ENCODE results near the gene DEFB132. TPM values are rescaled to one million over a fixed set of nuclear protein-coding genes. Genes with fewer than 3 reads are reported as not detected.

DEFB132 gene
- total and polyA plus RNA-seq, 2 of the 13 experiments (the other 11 are each of a cell fraction or from before 2014, with no cell fraction given), result not detected

DNA sequence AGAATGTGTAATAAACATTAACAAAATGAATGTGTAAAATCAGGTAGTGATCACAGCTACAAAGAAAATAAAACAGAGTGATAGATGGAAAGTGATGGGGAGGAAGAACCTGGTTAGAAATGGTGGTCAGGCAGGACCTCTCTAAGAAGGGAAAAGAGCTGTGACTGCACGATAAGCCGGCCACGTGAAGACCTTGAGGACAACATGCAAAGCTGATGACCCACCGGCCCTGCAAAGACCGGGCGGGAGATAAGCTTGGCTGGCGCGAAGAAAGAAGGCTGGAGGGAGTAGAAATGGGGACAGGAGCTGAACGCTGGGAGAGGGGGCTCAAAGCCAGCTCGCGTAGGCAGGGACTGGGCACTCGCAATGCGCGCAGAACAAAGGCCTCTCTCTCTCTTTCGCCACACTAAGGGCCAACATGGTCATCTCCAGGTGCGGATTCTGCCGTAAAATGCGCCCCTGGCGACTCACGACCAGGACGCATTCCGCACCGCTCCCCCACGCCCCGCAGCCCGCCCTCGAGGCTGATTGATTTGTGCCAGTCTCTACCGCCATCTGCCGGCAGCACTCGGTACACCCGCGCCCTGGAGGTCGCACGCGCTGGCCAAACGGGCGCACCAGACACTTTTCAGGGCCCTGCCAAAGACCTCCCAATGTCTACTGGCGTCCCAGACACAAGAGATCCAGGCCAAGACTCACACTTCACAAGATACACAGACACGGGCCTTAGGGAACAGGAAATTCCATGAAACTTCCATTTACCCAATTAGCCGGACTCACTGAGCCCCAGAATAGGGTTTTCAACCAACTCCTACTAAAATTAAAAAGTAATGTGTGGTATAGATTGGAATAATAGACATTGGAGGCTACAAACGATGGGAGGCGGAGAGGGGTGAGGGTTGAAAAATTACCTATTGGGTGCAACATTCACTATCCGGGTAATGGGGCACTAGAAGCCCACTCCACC lies 9.4 kb downstream of the DEFB132 start (continued):
- TF ChIP-seq ZNF773 (CRISPR knock-in tag; IDR thresholded peaks at IDR 0.05; ENCODE audit: borderline replicate concordance), result no peak
- no peak for TF ChIP-seq GTF3A (CRISPR knock-in tag; conservative IDR thresholded peaks at IDR 0.05)
- 0 out of 2 replicates have a peak, but pooled peaks have one; percentile 95 for TF ChIP-seq DNMT1 (CRISPR knock-in tag; IDR thresholded peaks at IDR 0.05)
- TF ChIP-seq ZBTB7A (CRISPR knock-in tag; IDR thresholded peaks at IDR 0.05), result peak; percentile 73
- TF ChIP-seq ZFP36 (IDR thresholded peaks at IDR 0.05; ENCODE audit: borderline replicate concordance, low read depth, low read length, partially characterized antibody), result peak; percentile 33
- TF ChIP-seq, protein P1, sequence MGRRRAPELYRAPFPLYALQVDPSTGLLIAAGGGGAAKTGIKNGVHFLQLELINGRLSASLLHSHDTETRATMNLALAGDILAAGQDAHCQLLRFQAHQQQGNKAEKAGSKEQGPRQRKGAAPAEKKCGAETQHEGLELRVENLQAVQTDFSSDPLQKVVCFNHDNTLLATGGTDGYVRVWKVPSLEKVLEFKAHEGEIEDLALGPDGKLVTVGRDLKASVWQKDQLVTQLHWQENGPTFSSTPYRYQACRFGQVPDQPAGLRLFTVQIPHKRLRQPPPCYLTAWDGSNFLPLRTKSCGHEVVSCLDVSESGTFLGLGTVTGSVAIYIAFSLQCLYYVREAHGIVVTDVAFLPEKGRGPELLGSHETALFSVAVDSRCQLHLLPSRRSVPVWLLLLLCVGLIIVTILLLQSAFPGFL (CRISPR knock-in tag; IDR thresholded peaks at IDR 0.05), result peak; percentile 92; the same call in 1 of the 2 replicates
- peak; percentile 79 for TF ChIP-seq GLI4 (CRISPR knock-in tag; IDR thresholded peaks at IDR 0.05; ENCODE audit: borderline replicate concordance)
- peak; percentile 95 for TF ChIP-seq DMAP1 (CRISPR knock-in tag; IDR thresholded peaks at IDR 0.05)
- TF ChIP-seq RAD21 (CRISPR knock-in tag; IDR thresholded peaks at IDR 0.05), result peak; percentile 99
- TF ChIP-seq, protein P2, sequence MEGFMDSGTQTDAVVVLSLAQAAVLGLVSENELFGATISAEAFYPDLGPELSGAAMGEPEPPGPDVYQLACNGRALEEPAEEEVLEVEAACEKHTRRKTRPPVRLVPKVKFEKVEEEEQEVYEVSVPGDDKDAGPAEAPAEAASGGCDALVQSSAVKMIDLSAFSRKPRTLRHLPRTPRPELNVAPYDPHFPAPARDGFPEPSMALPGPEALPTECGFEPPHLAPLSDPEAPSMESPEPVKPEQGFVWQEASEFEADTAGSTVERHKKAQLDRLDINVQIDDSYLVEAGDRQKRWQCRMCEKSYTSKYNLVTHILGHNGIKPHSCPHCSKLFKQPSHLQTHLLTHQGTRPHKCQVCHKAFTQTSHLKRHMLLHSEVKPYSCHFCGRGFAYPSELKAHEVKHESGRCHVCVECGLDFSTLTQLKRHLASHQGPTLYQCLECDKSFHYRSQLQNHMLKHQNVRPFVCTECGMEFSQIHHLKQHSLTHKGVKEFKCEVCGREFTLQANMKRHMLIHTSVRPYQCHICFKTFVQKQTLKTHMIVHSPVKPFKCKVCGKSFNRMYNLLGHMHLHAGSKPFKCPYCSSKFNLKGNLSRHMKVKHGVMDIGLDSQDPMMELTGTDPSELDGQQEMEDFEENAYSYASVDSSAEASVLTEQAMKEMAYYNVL (CRISPR knock-in tag; IDR thresholded peaks at IDR 0.05; ENCODE audit: borderline replicate concordance), result peak; percentile 51; the same call in 1 of the 2 replicates
- TF ChIP-seq ATF1 (CRISPR knock-in tag; IDR thresholded peaks at IDR 0.05), result no peak
- TF ChIP-seq ZNF317 (CRISPR knock-in tag; IDR thresholded peaks at IDR 0.05), result peak; percentile 83
- TF ChIP-seq MAFG (CRISPR knock-in tag; IDR thresholded peaks at IDR 0.05), result 0 out of 2 replicates have a peak, but pooled peaks have one; percentile 41
- peak; percentile 93 for TF ChIP-seq WIZ (CRISPR knock-in tag; IDR thresholded peaks at IDR 0.05)
- TF ChIP-seq, protein P3, sequence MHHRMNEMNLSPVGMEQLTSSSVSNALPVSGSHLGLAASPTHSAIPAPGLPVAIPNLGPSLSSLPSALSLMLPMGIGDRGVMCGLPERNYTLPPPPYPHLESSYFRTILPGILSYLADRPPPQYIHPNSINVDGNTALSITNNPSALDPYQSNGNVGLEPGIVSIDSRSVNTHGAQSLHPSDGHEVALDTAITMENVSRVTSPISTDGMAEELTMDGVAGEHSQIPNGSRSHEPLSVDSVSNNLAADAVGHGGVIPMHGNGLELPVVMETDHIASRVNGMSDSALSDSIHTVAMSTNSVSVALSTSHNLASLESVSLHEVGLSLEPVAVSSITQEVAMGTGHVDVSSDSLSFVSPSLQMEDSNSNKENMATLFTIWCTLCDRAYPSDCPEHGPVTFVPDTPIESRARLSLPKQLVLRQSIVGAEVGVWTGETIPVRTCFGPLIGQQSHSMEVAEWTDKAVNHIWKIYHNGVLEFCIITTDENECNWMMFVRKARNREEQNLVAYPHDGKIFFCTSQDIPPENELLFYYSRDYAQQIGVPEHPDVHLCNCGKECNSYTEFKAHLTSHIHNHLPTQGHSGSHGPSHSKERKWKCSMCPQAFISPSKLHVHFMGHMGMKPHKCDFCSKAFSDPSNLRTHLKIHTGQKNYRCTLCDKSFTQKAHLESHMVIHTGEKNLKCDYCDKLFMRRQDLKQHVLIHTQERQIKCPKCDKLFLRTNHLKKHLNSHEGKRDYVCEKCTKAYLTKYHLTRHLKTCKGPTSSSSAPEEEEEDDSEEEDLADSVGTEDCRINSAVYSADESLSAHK (CRISPR knock-in tag; IDR thresholded peaks at IDR 0.05; ENCODE audit: borderline replicate concordance), result 0 out of 2 replicates have a peak, but pooled peaks have one; percentile 86
- no peak for TF ChIP-seq ZNF468 (CRISPR knock-in tag; IDR thresholded peaks at IDR 0.05)
- no peak for TF ChIP-seq GABPA (IDR thresholded peaks at IDR 0.05; ENCODE audit: low read depth, low read length)
- no peak for TF ChIP-seq GABPA (CRISPR knock-in tag; IDR thresholded peaks at IDR 0.05; ENCODE audit: low read depth)
- no peak for TF ChIP-seq ZNF207 (IDR thresholded peaks at IDR 0.05; ENCODE audit: borderline replicate concordance)
- peak; percentile 88 for TF ChIP-seq ZNF83 (CRISPR knock-in tag; IDR thresholded peaks at IDR 0.05; ENCODE audit: borderline replicate concordance)
- no peak for TF ChIP-seq FOSL1 (CRISPR knock-in tag; IDR thresholded peaks at IDR 0.05; ENCODE audit: borderline replicate concordance)
- TF ChIP-seq YY1 (IDR thresholded peaks at IDR 0.05; ENCODE audit: insufficient read depth, insufficient replicate concordance, low read depth, low read length), result peak; percentile 84
- TF ChIP-seq CREM (IDR thresholded peaks at IDR 0.05), result no peak; the same call in 1 of the 2 replicates
- TF ChIP-seq CREM (CRISPR knock-in tag; IDR thresholded peaks at IDR 0.05), result no peak
- TF ChIP-seq ZNF816 (CRISPR knock-in tag; IDR thresholded peaks at IDR 0.05; ENCODE audit: borderline replicate concordance), result peak; percentile 91; the same call in 1 of the 2 replicates

Measured in HepG2 (cell line).